Glutamatergic neuron (in vitro differentiated cells): Measurements from ENCODE around the gene NMRAL1. TPM values are rescaled to one million over a fixed set of nuclear protein-coding genes. Genes with fewer than 3 reads are reported as not detected.
A peak's percentile ranks its signal among the peaks of the same experiment; 100 is the strongest.

Source experiments
- DNase-seq: peaks from one replicate; pipeline ENCODE4 v3.0.0; 2022
- H3K27ac Mint-ChIP-seq: one replicate; pipeline ENCODE4 v1.8.0; 2020; ENCODE audit warnings: mild to moderate bottlenecking, mixed read lengths, inconsistent platforms; ENCODE audit not compliant: unreplicated experiment
- H3K27me3 Mint-ChIP-seq: one replicate; pipeline ENCODE4 v1.8.0; 2020; ENCODE audit warnings: mild to moderate bottlenecking, moderate library complexity, mixed read lengths, inconsistent platforms; ENCODE audit not compliant: unreplicated experiment
- H3K36me3 Mint-ChIP-seq: one replicate; pipeline ENCODE4 v1.8.0; 2020; ENCODE audit warnings: mild to moderate bottlenecking, mixed read lengths, inconsistent platforms; ENCODE audit not compliant: unreplicated experiment
- H3K4me1 Mint-ChIP-seq: one replicate; pipeline ENCODE4 v1.8.0; 2020; ENCODE audit warnings: mild to moderate bottlenecking, low read depth, mixed read lengths, inconsistent platforms; ENCODE audit not compliant: unreplicated experiment
- H3K4me3 Mint-ChIP-seq: one replicate; pipeline ENCODE4 v1.8.0; 2020; ENCODE audit warnings: mild to moderate bottlenecking, mixed read lengths, inconsistent platforms; ENCODE audit not compliant: unreplicated experiment
- H3K9me3 Mint-ChIP-seq: one replicate; pipeline ENCODE4 v1.8.0; 2020; ENCODE audit warnings: mild to moderate bottlenecking, moderate library complexity, mixed read lengths, inconsistent platforms; ENCODE audit not compliant: unreplicated experiment
- total RNA-seq: library from RNA; stranded (reverse); fragmentation: NEBNext Ultra II Directional; extraction: Animal tissue kit (Norgen Biotek cat#: 25700); gene quantifications from one replicate; pipeline ENCODE4 v1.2.1, GENCODE V29; 2021; ENCODE audit not compliant: unreplicated experiment
- TF ChIP-seq, protein P1 (sequence below): fragments of 200-600 bp; sonication (generic); IDR thresholded peaks from one replicate; pipeline ENCODE4 v1.5.0; 2021; ENCODE audit not compliant: partially characterized antibody, unreplicated experiment

Gene NMRAL1
- total RNA-seq, 1 donor from 2014 or later, result 38.3 TPM

- H3K27me3 Mint-ChIP-seq, result peaks cover 8% of the 10 kb centered on the region
- no peak overlapping the region for H3K27ac Mint-ChIP-seq
- TF ChIP-seq, protein P1, sequence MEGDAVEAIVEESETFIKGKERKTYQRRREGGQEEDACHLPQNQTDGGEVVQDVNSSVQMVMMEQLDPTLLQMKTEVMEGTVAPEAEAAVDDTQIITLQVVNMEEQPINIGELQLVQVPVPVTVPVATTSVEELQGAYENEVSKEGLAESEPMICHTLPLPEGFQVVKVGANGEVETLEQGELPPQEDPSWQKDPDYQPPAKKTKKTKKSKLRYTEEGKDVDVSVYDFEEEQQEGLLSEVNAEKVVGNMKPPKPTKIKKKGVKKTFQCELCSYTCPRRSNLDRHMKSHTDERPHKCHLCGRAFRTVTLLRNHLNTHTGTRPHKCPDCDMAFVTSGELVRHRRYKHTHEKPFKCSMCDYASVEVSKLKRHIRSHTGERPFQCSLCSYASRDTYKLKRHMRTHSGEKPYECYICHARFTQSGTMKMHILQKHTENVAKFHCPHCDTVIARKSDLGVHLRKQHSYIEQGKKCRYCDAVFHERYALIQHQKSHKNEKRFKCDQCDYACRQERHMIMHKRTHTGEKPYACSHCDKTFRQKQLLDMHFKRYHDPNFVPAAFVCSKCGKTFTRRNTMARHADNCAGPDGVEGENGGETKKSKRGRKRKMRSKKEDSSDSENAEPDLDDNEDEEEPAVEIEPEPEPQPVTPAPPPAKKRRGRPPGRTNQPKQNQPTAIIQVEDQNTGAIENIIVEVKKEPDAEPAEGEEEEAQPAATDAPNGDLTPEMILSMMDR, result no peak
- H3K36me3 Mint-ChIP-seq, result no peaks in the 10 kb centered on the region
- H3K9me3 Mint-ChIP-seq, result peaks cover 4% of the 10 kb centered on the region
- no peak for DNase-seq
- peaks cover 15% of the 10 kb centered on the region for H3K4me1 Mint-ChIP-seq
- no peak overlapping the region for H3K4me3 Mint-ChIP-seq
Measured at GRCh38 chr16:4452674-4453073, 21.8 kb downstream of the NMRAL1 start.

GRCh38 chr16:4450931-4451519, 23.4 kb downstream of the NMRAL1 start:
- peak overlapping the region; percentile 69 for H3K4me3 Mint-ChIP-seq
- peak; percentile 46 for DNase-seq
- H3K36me3 Mint-ChIP-seq, result no peaks in the 10 kb centered on the region
- H3K27me3 Mint-ChIP-seq, result peaks cover 7% of the 10 kb centered on the region
- H3K4me1 Mint-ChIP-seq, result peaks cover 14% of the 10 kb centered on the region
- peak overlapping the region; percentile 94 for H3K27ac Mint-ChIP-seq
- TF ChIP-seq, protein P1, result no peak
- H3K9me3 Mint-ChIP-seq, result peaks cover 4% of the 10 kb centered on the region

DNA sequence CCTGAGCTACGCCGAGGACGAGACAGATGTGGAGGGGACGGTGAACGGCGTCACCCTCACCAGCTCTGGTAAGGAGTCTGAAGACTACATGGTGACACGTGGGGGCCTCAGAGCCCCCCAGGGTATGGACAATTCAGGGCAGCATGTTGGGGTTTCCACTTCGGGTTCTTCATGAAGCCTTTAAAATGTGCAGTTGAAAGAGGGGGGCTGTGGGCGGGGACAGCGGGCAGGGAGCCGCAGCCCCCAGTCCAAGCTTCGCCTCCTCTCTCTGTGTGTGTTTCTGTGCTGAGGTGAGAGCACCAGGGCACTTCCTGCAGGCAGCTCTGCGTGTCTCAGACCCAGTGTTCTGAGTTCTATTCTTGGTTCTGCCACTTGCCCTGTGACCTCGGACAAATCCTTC, 24.0 kb downstream of the NMRAL1 start:
- DNase-seq, result no peak
- H3K27ac Mint-ChIP-seq, result peak overlapping the region; percentile 94
- no peaks in the 10 kb centered on the region for H3K36me3 Mint-ChIP-seq
- TF ChIP-seq, protein P1, result no peak
- H3K4me1 Mint-ChIP-seq, result peaks cover 13% of the 10 kb centered on the region
- peaks cover 4% of the 10 kb centered on the region for H3K9me3 Mint-ChIP-seq
- peaks cover 7% of the 10 kb centered on the region for H3K27me3 Mint-ChIP-seq
- H3K4me3 Mint-ChIP-seq, result peak overlapping the region; percentile 69

DNA sequence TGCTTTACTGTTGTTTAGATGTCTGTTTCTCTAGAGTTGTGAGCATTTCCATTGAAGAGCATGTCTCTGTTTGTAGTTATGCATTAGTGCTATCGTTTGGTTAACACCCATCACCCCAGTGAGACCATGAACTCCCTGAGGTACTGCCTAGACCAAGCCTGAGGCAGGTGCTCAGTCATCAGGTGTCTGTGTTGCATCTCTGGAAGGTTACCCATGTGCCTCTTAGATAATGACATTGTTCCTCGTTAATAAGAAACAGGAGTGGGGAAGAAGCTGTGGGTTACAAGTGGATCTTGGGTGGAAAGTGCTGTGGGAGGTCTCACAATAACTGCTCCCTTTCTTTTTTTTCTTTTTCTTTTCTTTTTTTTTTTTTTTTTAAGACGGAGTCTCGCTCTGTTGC, 30.4 kb downstream of the NMRAL1 start:
- H3K4me1 Mint-ChIP-seq, result no peaks in the 10 kb centered on the region

GRCh38 chr16:4443271-4443670, 31.2 kb downstream of the NMRAL1 start:
- H3K27me3 Mint-ChIP-seq, result peaks cover 3% of the 10 kb centered on the region
- TF ChIP-seq, protein P1, result no peak
- no peaks in the 10 kb centered on the region for H3K9me3 Mint-ChIP-seq
- peaks cover 4% of the 10 kb centered on the region for H3K36me3 Mint-ChIP-seq
- DNase-seq, result no peak
- no peaks in the 10 kb centered on the region for H3K4me1 Mint-ChIP-seq
- no peak overlapping the region for H3K4me3 Mint-ChIP-seq
- H3K27ac Mint-ChIP-seq, result no peak overlapping the region

More for the DNA sequence above, 30.4 kb downstream of the NMRAL1 start:
- Mint-ChIP-seq H3K4me3 (no peak overlapping the region), H3K27ac (no peak overlapping the region), H3K27me3 (peaks cover 3% of the 10 kb centered on the region), H3K9me3 (no peaks in the 10 kb centered on the region), H3K36me3 (peaks cover 4% of the 10 kb centered on the region)
- TF ChIP-seq, protein P1, result no peak
- DNase-seq, result no peak
